Measurements from ENCODE around the gene LAMA2. TPM values are rescaled to one million over a fixed set of nuclear protein-coding genes. Genes with fewer than 3 reads are reported as not detected.

The LAMA2 gene
- total RNA-seq, 4 donors from 2014 or later: 23.4 to 80.8 (median 28.2) TPM

- WGBS, 2 donors: 50 to 57% methylated on average over 6 of the region's 6 CpGs
- TF ChIP-seq POLR2A (IDR thresholded peaks at IDR 0.05) (no peak), CTCF (IDR thresholded peaks at IDR 0.05) (no peak)
- intact Hi-C loops (cut with DNase I; ENCODE audit: low total_unique reads): no loop called here
- DNase-seq (ENCODE audit: low spot score in 2 of 2): no peak
- no peak overlapping the region for H3K4me3 ChIP-seq (ENCODE audit: low read depth, poor library complexity, severe bottlenecking)
Measured at GRCh38 chr6:129252377-129253071, 369.6 kb downstream of the LAMA2 start.

- intact Hi-C loops (cut with DNase I; ENCODE audit: low total_unique reads): no loop called here
- 47 to 61% methylated on average over 1 of the region's 1 CpG for WGBS, 2 donors
- TF ChIP-seq CTCF (IDR thresholded peaks at IDR 0.05) (no peak), POLR2A (IDR thresholded peaks at IDR 0.05) (no peak)
Measured at GRCh38 chr6:129253242-129253641, 370.3 kb downstream of the LAMA2 start.

GRCh38 chr6:129253727-129254126, 370.8 kb downstream of the LAMA2 start:
- WGBS, 2 donors: 70% methylated on average over 6 of the region's 6 CpGs
- DNase-seq (ENCODE audit: low spot score in 2 of 2): no peak
- H3K4me3 ChIP-seq (ENCODE audit: low read depth, poor library complexity, severe bottlenecking): no peak overlapping the region
- intact Hi-C loops (cut with DNase I; ENCODE audit: low total_unique reads): no loop called here
- TF ChIP-seq POLR2A (IDR thresholded peaks at IDR 0.05): no peak
- no peak for TF ChIP-seq CTCF (IDR thresholded peaks at IDR 0.05)

More at GRCh38 chr6:129253242-129253641, 370.3 kb downstream of the LAMA2 start:
- DNase-seq (ENCODE audit: low spot score in 2 of 2): no peak
- H3K4me3 ChIP-seq (ENCODE audit: low read depth, poor library complexity, severe bottlenecking): no peak overlapping the region

GRCh38 chr6:129257196-129257595, 374.3 kb downstream of the LAMA2 start:
- intact Hi-C loops (cut with DNase I; ENCODE audit: low total_unique reads): no loop called here
- H3K4me3 ChIP-seq (ENCODE audit: low read depth, poor library complexity, severe bottlenecking): no peak overlapping the region
- no peak for DNase-seq (ENCODE audit: low spot score in 2 of 2)
- TF ChIP-seq POLR2A (IDR thresholded peaks at IDR 0.05): no peak

GRCh38 chr6:129262661-129263060, 379.7 kb downstream of the LAMA2 start:
- no peak for DNase-seq (ENCODE audit: low spot score in 2 of 2)
- 36 to 39% methylated on average over 1 of the region's 1 CpG for WGBS, 2 donors
- TF ChIP-seq POLR2A (IDR thresholded peaks at IDR 0.05) (no peak), CTCF (IDR thresholded peaks at IDR 0.05) (no peak)
- intact Hi-C loops (cut with DNase I; ENCODE audit: low total_unique reads): no loop called here
- no peak overlapping the region for H3K4me3 ChIP-seq (ENCODE audit: low read depth, poor library complexity, severe bottlenecking)

- intact Hi-C loops (cut with DNase I; ENCODE audit: low total_unique reads): no loop called here
- H3K4me3 ChIP-seq (ENCODE audit: low read depth, poor library complexity, severe bottlenecking): no peak overlapping the region
- WGBS, 2 donors: 84 to 89% methylated on average over 8 of the region's 8 CpGs
- no peak for DNase-seq (ENCODE audit: low spot score in 2 of 2)
- TF ChIP-seq CTCF (IDR thresholded peaks at IDR 0.05) (no peak), POLR2A (IDR thresholded peaks at IDR 0.05) (no peak)
Measured at GRCh38 chr6:129263176-129263575, 380.2 kb downstream of the LAMA2 start.
